GM10248 (cell line): ENCODE measurements around the gene NLK.

ENCODE experiments used
- CTCF ChIA-PET: fragments of 300-600 bp; sonication (Branson Sonifier 250); formaldehyde crosslinking; extraction: SDS; loops from one replicate; lab custom pipeline; 2021; ENCODE audit warnings: antibody characterized with exemption; lab: Yijun Ruan, JAX
- POLR2A ChIA-PET: fragments of 350-650 bp; sonication (Branson Sonifier 250); formaldehyde crosslinking; extraction: SDS; loops from one replicate; lab custom pipeline; 2020; ENCODE audit warnings: antibody characterized with exemption; lab: Yijun Ruan, JAX
- DNase-seq: peaks from one replicate; pipeline ENCODE4 v3.0.0; 2012; ENCODE audit errors: extremely low spot score
- CTCF ChIP-seq: IDR thresholded peaks from 2 replicates; pipeline ENCODE4 v1.5.1; 2012; ENCODE audit warnings: mild to moderate bottlenecking, low read depth; ENCODE audit errors: extremely low read depth, missing control alignments, control extremely low read depth

The NLK gene

GRCh38 chr17:28119046-28119445 lies 76.6 kb downstream of the NLK start:
- ChIA-PET CTCF (no interaction called here), POLR2A (no interaction called here)

GRCh38 chr17:28119560-28119959 lies 77.1 kb downstream of the NLK start:
- no peak for TF ChIP-seq CTCF
- CTCF ChIA-PET, result no interaction called here
- POLR2A ChIA-PET, result no interaction called here
- no peak for DNase-seq

More at GRCh38 chr17:28119046-28119445, 76.6 kb downstream of the NLK start:
- DNase-seq, result no peak
- no peak for TF ChIP-seq CTCF

- no peak for DNase-seq
- POLR2A ChIA-PET, result interaction anchor here (0.7 kb wide), 1 partner anchor 168 kb away, joined by 4 read pairs; no protein-coding TSS in a partner anchor
- CTCF ChIA-PET, result interaction anchor here (1.4 kb wide), 1 partner anchor 9 kb away, joined by 3 read pairs; no protein-coding TSS in a partner anchor
- TF ChIP-seq CTCF, result no peak
These were observed 78.3 kb downstream of the NLK start for GRCh38 chr17:28120766-28121165.

GRCh38 chr17:28124962-28125361 lies 82.5 kb downstream of the NLK start:
- POLR2A ChIA-PET, result no interaction called here
- CTCF ChIA-PET, result interaction anchor here (1.2 to 2.4 kb wide), 3 partner anchors 8 to 19 kb away, joined by 3 to 9 read pairs (median 3); no protein-coding TSS in a partner anchor

GRCh38 chr17:28125526-28126378 lies 83.3 kb downstream of the NLK start:
- no peak for DNase-seq
- ChIA-PET POLR2A (no interaction called here), CTCF (interaction anchor here (1.3 to 2.4 kb wide), 3 partner anchors 9 to 18 kb away, joined by 3 to 9 read pairs (median 6); no protein-coding TSS in a partner anchor)
- TF ChIP-seq CTCF, result no peak

More at GRCh38 chr17:28124962-28125361, 82.5 kb downstream of the NLK start:
- no peak for TF ChIP-seq CTCF
- no peak for DNase-seq

- CTCF ChIA-PET, result interaction anchor here (1.4 to 2.4 kb wide), 2 partner anchors 12 to 17 kb away, joined by 6 to 9 read pairs; no protein-coding TSS in a partner anchor
- no peak for DNase-seq
- no peak for TF ChIP-seq CTCF
- POLR2A ChIA-PET, result no interaction called here
These were observed 84.7 kb downstream of the NLK start for GRCh38 chr17:28127196-28127595.
